MCF 10A (cell line): ENCODE results near the gene UXT. TPM values are rescaled to one million over a fixed set of nuclear protein-coding genes. Genes with fewer than 3 reads are reported as not detected.

Experiments used
- BruUV-seq: library from RNA; stranded (reverse); fragments of 400-500 nt; replicated peaks from 2 replicates; lab custom pipeline; 2021; lab: Mats Ljungman, UMichigan
- CTCF ChIA-PET: fragments of 300-600 bp; sonication (Branson Sonifier 250); formaldehyde crosslinking; extraction: SDS; loops from one replicate; lab custom pipeline; 2021; ENCODE audit warnings: antibody characterized with exemption, inconsistent platforms; lab: Yijun Ruan, JAX
- POLR2A ChIA-PET: fragments of 300-600, 350-650 bp; sonication (Branson Sonifier 250); formaldehyde crosslinking; extraction: SDS; loops from one replicate; lab custom pipeline; 2020; ENCODE audit warnings: antibody characterized with exemption, inconsistent platforms; lab: Yijun Ruan, JAX
- DNase-seq: peaks from one replicate; pipeline ENCODE4 v3.0.0-alpha.2; 2018; ENCODE audit not compliant: unreplicated experiment
- H3K27ac Mint-ChIP-seq: one replicate; pipeline ENCODE4 v1.8.0; 2022; ENCODE audit warnings: mild to moderate bottlenecking, low read depth, mixed read lengths; ENCODE audit not compliant: unreplicated experiment
- H3K27me3 Mint-ChIP-seq: one replicate; pipeline ENCODE4 v1.8.0; 2022; ENCODE audit warnings: mixed read lengths; ENCODE audit not compliant: insufficient read depth, unreplicated experiment
- H3K36me3 Mint-ChIP-seq: one replicate; pipeline ENCODE4 v1.8.0; 2022; ENCODE audit warnings: mild to moderate bottlenecking, moderate library complexity, mixed read lengths; ENCODE audit not compliant: insufficient read depth, unreplicated experiment
- H3K4me1 Mint-ChIP-seq: one replicate; pipeline ENCODE4 v1.8.0; 2022; ENCODE audit warnings: mixed read lengths; ENCODE audit not compliant: insufficient read depth, unreplicated experiment
- H3K4me3 Mint-ChIP-seq: one replicate; pipeline ENCODE4 v1.8.0; 2022; ENCODE audit warnings: mild to moderate bottlenecking, moderate library complexity, mixed read lengths; ENCODE audit not compliant: unreplicated experiment
- H3K9me3 Mint-ChIP-seq: one replicate; pipeline ENCODE4 v1.8.0; 2022; ENCODE audit warnings: mixed read lengths; ENCODE audit not compliant: unreplicated experiment
- intact Hi-C: fragments of 100-400 bp; cut with micrococcal nuclease; formaldehyde crosslinking; loops from 2 replicates; pipeline ENCODE4 v1.14.1; 2022
- total RNA-seq: library from RNA; stranded (reverse); gene quantifications from 2 replicates; pipeline ENCODE4 v1.2.3, GENCODE V29; 2022
- TF ChIP-seq, protein P1 (sequence below): fragments of 200-600 bp; IDR thresholded peaks from one replicate; pipeline ENCODE4 v1.8.0; 2022; ENCODE audit warnings: antibody characterized with exemption, mild to moderate bottlenecking; ENCODE audit not compliant: unreplicated experiment

The UXT gene
- total RNA-seq, 1 experiment from 2014 or later, result 112 TPM

DNA sequence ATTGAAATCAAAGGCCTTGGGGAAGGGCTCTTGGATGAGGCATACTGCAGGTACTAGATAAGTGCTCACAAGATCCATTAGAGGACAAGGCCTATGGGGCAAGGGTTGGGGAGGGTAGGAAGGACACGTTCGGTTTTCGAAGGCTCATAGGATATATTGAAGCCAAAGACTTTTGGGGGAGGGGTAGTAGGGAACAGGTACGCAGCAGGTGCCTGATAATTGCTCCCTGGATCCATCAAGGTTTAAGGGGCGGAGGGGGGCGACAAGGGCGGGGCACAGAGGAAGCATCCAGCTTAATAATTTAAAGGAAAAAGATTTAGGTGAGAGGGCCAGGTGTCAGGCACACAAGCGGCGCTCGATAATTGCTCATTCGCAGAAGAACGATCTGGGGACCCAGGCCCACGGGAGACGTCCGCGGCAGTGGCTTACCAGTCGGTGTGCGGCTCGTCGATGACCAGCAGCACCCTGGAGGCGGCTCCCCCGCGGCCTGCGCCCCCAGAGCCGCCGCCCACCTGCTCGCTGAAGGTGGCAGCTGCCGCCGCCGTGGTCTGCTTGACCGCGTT, 40.0 kb downstream of the UXT start:
- DNase-seq, result no peak
- H3K27me3 Mint-ChIP-seq, result no peaks in the 10 kb centered on the region
- no peak overlapping the region for H3K27ac Mint-ChIP-seq
- intact Hi-C loops, result no loop called here
- TF ChIP-seq, protein P1, sequence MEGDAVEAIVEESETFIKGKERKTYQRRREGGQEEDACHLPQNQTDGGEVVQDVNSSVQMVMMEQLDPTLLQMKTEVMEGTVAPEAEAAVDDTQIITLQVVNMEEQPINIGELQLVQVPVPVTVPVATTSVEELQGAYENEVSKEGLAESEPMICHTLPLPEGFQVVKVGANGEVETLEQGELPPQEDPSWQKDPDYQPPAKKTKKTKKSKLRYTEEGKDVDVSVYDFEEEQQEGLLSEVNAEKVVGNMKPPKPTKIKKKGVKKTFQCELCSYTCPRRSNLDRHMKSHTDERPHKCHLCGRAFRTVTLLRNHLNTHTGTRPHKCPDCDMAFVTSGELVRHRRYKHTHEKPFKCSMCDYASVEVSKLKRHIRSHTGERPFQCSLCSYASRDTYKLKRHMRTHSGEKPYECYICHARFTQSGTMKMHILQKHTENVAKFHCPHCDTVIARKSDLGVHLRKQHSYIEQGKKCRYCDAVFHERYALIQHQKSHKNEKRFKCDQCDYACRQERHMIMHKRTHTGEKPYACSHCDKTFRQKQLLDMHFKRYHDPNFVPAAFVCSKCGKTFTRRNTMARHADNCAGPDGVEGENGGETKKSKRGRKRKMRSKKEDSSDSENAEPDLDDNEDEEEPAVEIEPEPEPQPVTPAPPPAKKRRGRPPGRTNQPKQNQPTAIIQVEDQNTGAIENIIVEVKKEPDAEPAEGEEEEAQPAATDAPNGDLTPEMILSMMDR, result no peak
- CTCF ChIA-PET, result no interaction called here
- POLR2A ChIA-PET, result no interaction called here
- H3K9me3 Mint-ChIP-seq, result no peaks in the 10 kb centered on the region
- H3K4me3 Mint-ChIP-seq, result peak overlapping the region; percentile 59
- no TSS peak for BruUV-seq
- H3K36me3 Mint-ChIP-seq, result peaks cover 6% of the 10 kb centered on the region
- no peaks in the 10 kb centered on the region for H3K4me1 Mint-ChIP-seq

DNA sequence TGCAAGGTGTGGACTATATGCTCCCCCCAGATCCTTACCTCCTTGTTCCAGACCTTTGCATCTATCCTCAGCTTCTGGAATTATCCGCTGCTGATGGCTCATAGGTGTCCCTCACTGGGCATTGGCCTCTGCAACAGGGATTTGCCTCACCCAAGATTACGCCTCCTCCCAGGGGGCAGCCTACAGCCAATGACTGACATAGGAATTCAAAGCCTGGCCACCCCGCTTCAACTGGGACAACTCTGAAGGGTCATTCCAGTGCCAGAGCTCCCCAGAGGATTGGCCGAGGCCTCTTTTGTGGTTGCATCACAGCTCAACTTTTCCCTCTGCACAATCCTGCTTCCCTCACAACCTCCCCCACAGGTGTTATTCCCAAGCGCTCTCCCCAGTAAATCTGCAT, 44.4 kb downstream of the UXT start:
- H3K27me3 Mint-ChIP-seq, result no peaks in the 10 kb centered on the region
- TF ChIP-seq, protein P1, result no peak
- DNase-seq, result no peak
- POLR2A ChIA-PET, result interaction anchor here (0.8 kb wide), 1 partner anchor 32 kb away, joined by 3 read pairs; the partner anchor contains the start of gene TIMP1
- no peaks in the 10 kb centered on the region for H3K36me3 Mint-ChIP-seq
- no peaks in the 10 kb centered on the region for H3K4me1 Mint-ChIP-seq
- H3K9me3 Mint-ChIP-seq, result no peaks in the 10 kb centered on the region
- no peak overlapping the region for H3K27ac Mint-ChIP-seq
- intact Hi-C loops, result no loop called here
- no peak overlapping the region for H3K4me3 Mint-ChIP-seq
- CTCF ChIA-PET, result interaction anchor here (0.8 kb wide), 1 partner anchor 74 kb away, joined by 3 read pairs; no protein-coding TSS in a partner anchor
- no TSS peak for BruUV-seq

DNA sequence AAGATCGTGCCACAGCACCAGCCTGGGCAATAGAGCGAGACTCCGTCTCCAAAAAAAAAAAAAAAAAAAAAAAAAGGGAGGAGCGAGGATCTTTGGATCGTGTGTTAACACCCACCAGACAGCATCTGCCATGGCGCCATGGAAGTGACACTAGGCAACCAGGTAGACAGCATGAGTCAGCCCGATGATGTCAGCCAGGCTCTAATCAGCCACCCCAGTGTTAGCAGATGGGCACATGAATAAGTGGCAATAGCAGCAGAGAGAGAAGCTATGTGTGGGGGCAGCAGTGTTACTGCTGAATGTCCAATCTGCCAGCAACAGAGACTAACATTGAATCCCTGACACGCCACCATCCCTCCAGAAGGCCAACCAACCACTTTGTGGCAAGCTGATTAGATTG, 45.9 kb downstream of the UXT start:
- Mint-ChIP-seq H3K27ac (no peak overlapping the region), H3K9me3 (no peaks in the 10 kb centered on the region), H3K36me3 (no peaks in the 10 kb centered on the region), H3K27me3 (no peaks in the 10 kb centered on the region), H3K4me3 (no peak overlapping the region), H3K4me1 (no peaks in the 10 kb centered on the region)
- ChIA-PET POLR2A (interaction anchor here (1.0 kb wide), 1 partner anchor 71 kb away, joined by 3 read pairs; no protein-coding TSS in a partner anchor), CTCF (interaction anchor here (0.5 to 0.9 kb wide), 3 partner anchors 30 to 419 kb away, joined by 3 read pairs; no protein-coding TSS in a partner anchor)
- DNase-seq, result no peak
- intact Hi-C loops, result no loop called here
- BruUV-seq, result no TSS peak
- TF ChIP-seq, protein P1, result no peak

DNA sequence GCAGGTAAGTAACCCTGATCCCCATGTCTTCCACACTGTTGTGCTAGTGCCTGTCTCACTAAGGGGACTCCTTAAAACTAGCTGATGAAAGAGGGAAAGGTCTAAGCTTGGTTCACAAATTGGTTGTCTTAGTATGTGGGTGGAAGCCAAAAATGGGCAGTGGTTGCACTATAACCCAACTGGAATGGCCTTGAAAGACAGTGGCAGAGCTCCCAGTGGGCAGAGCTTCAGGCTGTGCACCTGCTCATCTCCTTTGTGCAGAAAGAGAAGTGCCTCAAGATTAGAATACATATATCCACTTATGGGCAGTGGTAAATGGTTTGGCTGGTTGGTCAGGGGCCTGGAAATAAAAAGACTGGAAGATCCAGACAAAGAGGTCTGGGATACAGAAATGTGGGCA, 46.6 kb downstream of the UXT start:
- no peak overlapping the region for H3K27ac Mint-ChIP-seq
- H3K4me1 Mint-ChIP-seq, result no peaks in the 10 kb centered on the region
- no peak overlapping the region for H3K4me3 Mint-ChIP-seq
- H3K36me3 Mint-ChIP-seq, result no peaks in the 10 kb centered on the region
- intact Hi-C loops, result no loop called here
- no peaks in the 10 kb centered on the region for H3K27me3 Mint-ChIP-seq
- DNase-seq, result no peak
- TF ChIP-seq, protein P1, result no peak
- BruUV-seq, result no TSS peak
- ChIA-PET POLR2A (interaction anchor here (0.6 to 1.0 kb wide), 2 partner anchors 16 to 71 kb away, joined by 3 read pairs; no protein-coding TSS in a partner anchor), CTCF (interaction anchor here (0.7 kb wide), 1 partner anchor 19 kb away, joined by 3 read pairs; no protein-coding TSS in a partner anchor)
- H3K9me3 Mint-ChIP-seq, result no peaks in the 10 kb centered on the region
